Fibroblast of villous mesenchyme (primary cell): Measurements from ENCODE around the gene TRIM69. TPM values are rescaled to one million over a fixed set of nuclear protein-coding genes. Genes with fewer than 3 reads are reported as not detected.
"Not testable (repeated sequence)": the region's sequence is repeated elsewhere in the genome, so short reads cannot be mapped to it uniquely, and the experiment has no call there.

Experiments used
- DNase-seq: peaks from one replicate; pipeline ENCODE4 v3.0.0-alpha.2; 2010; ENCODE audit warnings: low read depth
- H3K4me3 ChIP-seq: 2 replicates; pipeline ENCODE4 v1.5.1; 2011; ENCODE audit warnings: low read depth, mild to moderate bottlenecking, low read length
- total RNA-seq: library from RNA; depleted of rRNA; stranded (reverse); fragments of >200 nt; gene quantifications from 2 replicates; pipeline ENCODE4 v1.2.3, GENCODE V29; 2012
- TF ChIP-seq, protein P1 (sequence below): IDR thresholded peaks from 2 replicates; pipeline ENCODE4 v1.5.1; 2012; ENCODE audit warnings: low read depth, mild to moderate bottlenecking, low read length; ENCODE audit not compliant: insufficient read depth

Gene TRIM69
- total RNA-seq, 1 donor = 13.4 TPM

DNA sequence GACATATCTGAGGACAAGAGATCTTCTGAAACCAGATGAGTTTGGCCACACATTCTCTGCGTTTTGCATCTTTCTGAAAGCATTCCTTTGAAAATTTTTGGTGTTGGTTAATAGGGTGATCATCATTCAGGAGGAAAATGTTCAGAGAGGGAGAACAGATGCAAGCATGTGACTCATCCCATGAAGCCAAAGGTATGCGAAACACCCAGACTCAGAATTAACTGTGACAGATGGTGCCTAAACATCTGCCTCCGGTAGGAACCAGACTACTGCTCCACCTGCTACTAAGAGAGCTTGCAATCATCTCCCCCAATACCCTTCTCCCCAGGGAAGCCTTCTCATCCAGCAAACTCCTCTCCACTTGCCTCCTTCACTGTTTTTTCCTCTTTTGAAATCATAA is 46.2 kb downstream of the TRIM69 start:
- no peak overlapping the region for H3K4me3 ChIP-seq
- TF ChIP-seq, protein P1, sequence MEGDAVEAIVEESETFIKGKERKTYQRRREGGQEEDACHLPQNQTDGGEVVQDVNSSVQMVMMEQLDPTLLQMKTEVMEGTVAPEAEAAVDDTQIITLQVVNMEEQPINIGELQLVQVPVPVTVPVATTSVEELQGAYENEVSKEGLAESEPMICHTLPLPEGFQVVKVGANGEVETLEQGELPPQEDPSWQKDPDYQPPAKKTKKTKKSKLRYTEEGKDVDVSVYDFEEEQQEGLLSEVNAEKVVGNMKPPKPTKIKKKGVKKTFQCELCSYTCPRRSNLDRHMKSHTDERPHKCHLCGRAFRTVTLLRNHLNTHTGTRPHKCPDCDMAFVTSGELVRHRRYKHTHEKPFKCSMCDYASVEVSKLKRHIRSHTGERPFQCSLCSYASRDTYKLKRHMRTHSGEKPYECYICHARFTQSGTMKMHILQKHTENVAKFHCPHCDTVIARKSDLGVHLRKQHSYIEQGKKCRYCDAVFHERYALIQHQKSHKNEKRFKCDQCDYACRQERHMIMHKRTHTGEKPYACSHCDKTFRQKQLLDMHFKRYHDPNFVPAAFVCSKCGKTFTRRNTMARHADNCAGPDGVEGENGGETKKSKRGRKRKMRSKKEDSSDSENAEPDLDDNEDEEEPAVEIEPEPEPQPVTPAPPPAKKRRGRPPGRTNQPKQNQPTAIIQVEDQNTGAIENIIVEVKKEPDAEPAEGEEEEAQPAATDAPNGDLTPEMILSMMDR = no peak
- no peak for DNase-seq

DNA sequence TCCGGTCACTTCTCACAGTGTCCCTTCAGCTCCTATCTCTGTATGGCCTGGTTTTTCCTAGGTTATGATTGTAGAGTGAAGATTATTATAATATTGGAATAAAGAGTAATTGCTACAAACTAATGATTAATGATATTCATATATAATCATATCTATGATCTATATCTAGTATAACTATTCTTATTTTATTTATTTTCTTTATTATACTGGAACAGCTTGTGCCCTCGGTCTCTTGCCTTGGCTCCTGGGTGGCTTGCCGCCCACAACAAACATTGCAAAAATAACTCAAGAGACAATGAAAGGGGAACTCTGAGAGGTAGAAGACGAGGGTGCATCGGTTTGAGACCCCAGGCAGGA is 48.6 kb downstream of the TRIM69 start:
- peak overlapping the region; percentile 74 for H3K4me3 ChIP-seq
- DNase-seq = not testable (repeated sequence)

DNA sequence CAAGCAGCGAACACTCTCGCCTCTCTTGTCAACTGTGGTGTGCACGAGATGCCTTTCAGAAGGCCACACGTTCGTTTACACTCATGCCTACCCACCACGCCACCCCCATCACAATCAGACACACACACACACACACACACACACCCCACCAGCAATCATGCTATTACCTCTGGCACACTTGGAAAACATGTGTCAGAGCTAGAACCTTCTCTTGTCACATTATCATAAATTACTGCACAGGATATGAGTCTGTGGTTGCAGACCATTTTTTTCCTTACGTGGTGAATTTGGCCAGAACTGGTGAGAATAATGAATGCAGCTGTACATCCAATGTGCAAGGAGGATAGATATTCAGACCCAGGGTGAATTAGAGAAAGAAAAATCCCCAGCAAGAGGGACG is 52.4 kb downstream of the TRIM69 start:
- H3K4me3 ChIP-seq = no peak overlapping the region
- no peak for DNase-seq
- TF ChIP-seq, protein P1 = no peak

DNA sequence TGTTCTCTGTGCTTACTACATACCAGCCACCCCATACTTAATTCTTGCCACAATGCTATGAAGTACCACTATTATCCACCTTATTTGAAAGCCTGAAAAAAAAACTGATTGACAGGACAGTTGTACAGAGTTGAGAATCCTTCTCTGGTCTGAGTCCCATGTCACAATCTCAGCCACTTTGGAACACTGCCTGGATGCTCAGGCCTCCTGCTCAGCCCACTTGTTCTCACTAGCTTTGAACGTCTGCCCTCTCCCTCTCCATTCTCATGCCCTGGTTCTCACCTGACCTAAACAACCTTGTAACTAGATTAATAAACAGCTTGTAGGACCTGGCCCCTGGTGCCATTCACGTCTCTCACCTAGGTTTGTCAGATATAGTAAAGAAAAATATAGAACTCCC is 53.9 kb downstream of the TRIM69 start:
- TF ChIP-seq, protein P1 = no peak
- no peak for DNase-seq
- no peak overlapping the region for H3K4me3 ChIP-seq

DNA sequence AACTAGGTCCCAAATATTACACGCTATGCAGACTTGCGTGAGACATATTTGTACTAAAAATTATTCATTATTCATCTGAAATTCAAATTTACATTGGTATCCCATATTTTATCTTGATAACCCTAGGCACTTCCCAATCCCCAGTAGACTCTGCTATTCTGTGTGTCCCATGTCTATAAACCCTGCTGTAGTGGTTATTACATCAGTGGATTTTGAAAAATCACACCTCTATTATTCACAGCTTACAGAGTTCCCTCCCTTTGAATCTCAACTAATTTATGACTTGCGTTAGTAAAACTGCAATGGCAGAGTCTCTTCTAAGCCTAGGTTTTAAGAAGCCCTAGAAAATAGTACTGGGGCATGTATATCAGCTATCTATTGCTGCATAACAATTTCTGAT is 54.3 kb downstream of the TRIM69 start:
- no peak for DNase-seq
- H3K4me3 ChIP-seq = no peak overlapping the region
- TF ChIP-seq, protein P1 = no peak

DNA sequence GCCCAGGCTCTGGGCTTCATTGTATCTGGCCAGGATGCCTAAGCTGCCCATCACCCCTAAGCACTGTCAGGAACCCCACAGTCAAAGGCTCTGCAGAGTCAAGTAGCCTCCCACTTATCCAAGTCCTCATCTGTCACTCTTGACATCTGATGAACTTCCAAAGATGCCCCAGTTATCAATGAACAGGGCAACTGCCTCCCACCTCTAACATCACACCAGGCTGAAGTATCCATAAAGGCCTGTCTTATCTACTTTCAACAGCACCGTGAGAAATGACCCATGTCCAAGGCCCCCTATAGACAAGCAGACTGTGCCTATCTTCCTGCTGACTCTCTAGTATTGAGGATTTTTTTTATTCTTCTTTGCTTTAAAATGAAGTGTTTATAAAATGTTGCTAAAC is 56.4 kb downstream of the TRIM69 start:
- no peak overlapping the region for H3K4me3 ChIP-seq
- DNase-seq = no peak
- TF ChIP-seq, protein P1 = no peak

DNA sequence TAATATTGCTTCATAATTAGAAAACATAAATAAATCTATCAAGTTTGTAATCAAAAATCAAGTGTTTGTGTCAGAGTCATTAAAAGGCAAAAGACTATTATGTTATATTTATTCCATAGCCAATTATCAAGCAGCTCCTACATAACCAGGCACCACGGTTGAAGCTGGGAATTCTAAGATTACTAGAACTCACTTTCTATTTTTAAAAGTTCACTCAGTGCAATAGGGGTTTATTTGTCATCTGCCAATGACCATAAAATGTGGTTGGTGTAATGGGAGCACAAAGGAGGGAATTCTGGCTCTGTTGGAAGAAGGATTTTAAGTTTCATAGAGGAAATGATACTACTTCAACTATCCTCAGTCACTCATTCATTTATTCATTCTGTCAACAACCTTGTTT is 57.7 kb downstream of the TRIM69 start:
- TF ChIP-seq, protein P1 = no peak
- no peak for DNase-seq
- H3K4me3 ChIP-seq = no peak overlapping the region
